Effector memory CD4-positive, alpha-beta T cell (primary cell): ENCODE data around the gene PYM1.

ENCODE experiments used
- DNase-seq, 3 donors: peaks; one replicate each; pipeline ENCODE4 v3.0.0-alpha.2; 2020
- H3K27ac ChIP-seq: 2 replicates; pipeline ENCODE4 v1.7.0; 2013; ENCODE audit warnings: mild to moderate bottlenecking, low read length, moderate library complexity; ENCODE audit not compliant: insufficient read depth, poor library complexity, severe bottlenecking
- H3K27me3 ChIP-seq: replicated peaks from 2 replicates; pipeline ENCODE4 v1.7.0; 2013; ENCODE audit warnings: mild to moderate bottlenecking, low read length; ENCODE audit not compliant: insufficient read depth, control insufficient read depth, poor library complexity, severe bottlenecking
- H3K36me3 ChIP-seq: 2 replicates; pipeline ENCODE4 v1.7.0; 2013; ENCODE audit warnings: mild to moderate bottlenecking, low read length, moderate library complexity; ENCODE audit not compliant: control insufficient read depth, insufficient read depth
- H3K4me1 ChIP-seq: 2 replicates; pipeline ENCODE4 v1.7.0; 2013; ENCODE audit warnings: low read length, mild to moderate bottlenecking; ENCODE audit not compliant: control insufficient read depth, insufficient read depth, poor library complexity, severe bottlenecking
- H3K4me3 ChIP-seq: 2 replicates; pipeline ENCODE4 v1.7.0; 2013; ENCODE audit warnings: low read length, low read depth, mild to moderate bottlenecking; ENCODE audit not compliant: insufficient read depth, poor library complexity, severe bottlenecking
- H3K9me3 ChIP-seq: 2 replicates; pipeline ENCODE4 v1.7.0; 2013; ENCODE audit warnings: mild to moderate bottlenecking, low read length, moderate library complexity; ENCODE audit not compliant: control insufficient read depth

PYM1 gene

DNA sequence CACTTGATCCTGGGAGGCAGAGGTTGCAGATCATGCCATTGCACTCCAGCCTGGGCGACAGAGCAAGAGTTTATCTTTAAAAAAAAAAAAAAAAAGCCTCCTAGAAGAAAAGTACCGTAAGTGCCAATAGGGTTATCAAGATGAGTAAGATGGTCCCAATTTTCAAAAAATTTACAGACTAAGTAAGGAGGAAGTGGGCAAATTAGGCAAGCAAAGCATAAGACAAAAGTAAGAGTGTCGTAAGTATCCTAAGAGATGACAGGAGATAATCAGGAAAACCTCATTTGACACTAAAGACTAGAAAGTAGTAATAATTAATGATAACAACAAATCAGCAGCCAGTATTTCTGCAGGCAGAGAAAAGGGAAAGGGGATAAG is 12.2 kb downstream of the PYM1 start:
- Histone ChIP-seq H3K27me3 (no peaks in the 10 kb centered on the region), H3K27ac (no peak overlapping the region), H3K9me3 (no peaks in the 10 kb centered on the region), H3K36me3 (peaks cover 2% of the 10 kb centered on the region), H3K4me3 (no peak overlapping the region), H3K4me1 (peaks cover 8% of the 10 kb centered on the region)
- DNase-seq = no peak

DNA sequence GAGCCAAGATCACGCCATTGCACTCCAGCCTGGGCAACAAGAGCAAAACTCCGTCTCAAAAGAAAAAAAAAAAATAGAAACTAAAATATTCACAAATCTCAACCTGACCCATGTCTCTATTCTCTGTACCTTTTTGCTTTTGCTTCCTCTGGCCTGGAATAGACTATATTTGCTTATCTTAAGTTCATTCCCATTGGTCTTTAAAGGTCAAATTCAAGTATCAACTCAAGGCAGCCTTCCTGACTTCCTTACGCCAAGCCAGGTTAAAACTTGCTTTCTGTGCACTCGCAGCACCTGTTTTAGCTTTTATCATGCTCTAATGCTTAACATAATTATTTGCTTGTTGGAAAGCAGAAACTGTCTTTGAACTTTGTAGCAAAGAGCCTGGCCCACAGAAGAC is 14.8 kb downstream of the PYM1 start:
- Histone ChIP-seq H3K4me1 (peaks cover 8% of the 10 kb centered on the region), H3K4me3 (no peak overlapping the region), H3K27me3 (no peaks in the 10 kb centered on the region), H3K27ac (no peak overlapping the region), H3K9me3 (no peaks in the 10 kb centered on the region), H3K36me3 (peaks cover 2% of the 10 kb centered on the region)
- DNase-seq = no peak

DNA sequence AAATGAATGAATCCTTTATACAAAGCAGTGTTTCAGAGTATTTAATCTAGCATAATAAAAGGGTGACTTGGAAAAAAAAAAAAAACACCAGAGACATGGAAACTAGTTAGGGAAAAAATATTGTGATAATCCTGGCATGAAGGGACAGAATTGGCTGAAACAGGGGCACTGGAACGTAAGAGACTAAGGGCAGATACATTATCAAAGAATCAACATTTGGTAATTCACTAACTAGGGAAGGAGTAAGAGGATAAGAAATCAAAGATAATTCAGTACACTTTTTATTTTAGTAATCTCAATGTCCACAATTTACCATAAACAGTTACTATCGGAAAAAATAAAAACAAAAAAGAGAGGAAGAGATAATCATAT is 18.2 kb downstream of the PYM1 start:
- Histone ChIP-seq H3K27ac (no peak overlapping the region), H3K9me3 (no peaks in the 10 kb centered on the region), H3K27me3 (no peaks in the 10 kb centered on the region), H3K36me3 (peaks cover 2% of the 10 kb centered on the region), H3K4me3 (no peak overlapping the region), H3K4me1 (peaks cover 3% of the 10 kb centered on the region)
- DNase-seq = no peak

DNA sequence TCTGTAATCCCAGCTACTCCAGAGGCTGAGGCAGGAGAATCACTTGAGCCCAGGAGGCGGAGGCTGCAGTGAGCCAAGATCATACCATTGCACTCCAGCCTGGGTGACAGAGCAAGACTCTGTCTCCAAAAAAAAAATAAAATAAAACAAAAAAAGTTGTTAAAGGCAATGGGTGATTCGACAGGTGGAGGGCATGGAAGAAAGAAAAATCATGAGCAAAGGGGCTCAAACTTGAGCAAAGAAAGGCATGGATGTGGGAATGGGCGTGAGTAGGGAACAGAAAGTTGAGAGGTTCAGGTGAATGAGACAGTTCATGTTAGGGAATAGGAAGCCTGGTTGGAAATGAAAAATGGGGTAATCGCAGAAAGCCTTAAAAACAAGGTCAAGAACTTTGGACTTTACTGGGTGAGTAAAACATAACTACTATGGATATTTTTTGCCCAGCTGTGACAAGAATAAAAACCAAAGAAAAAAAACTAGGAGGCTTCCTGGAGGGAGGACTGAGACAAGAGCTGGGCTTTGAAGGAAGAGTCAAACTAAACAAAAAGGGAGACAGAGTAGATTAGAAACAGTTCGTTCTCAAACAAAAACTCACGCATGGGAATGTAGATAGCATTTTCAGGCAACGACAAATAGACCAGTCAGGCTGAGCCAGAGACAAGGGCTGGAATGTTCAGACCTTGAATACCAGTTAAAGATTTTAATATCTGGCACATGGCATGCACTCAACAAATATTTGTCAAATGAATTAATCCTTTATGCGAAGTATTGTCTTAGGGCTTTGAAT is 18.8 kb downstream of the PYM1 start:
- H3K27me3 ChIP-seq = no peaks in the 10 kb centered on the region
- peaks cover 2% of the 10 kb centered on the region for H3K36me3 ChIP-seq
- no peaks in the 10 kb centered on the region for H3K9me3 ChIP-seq
- H3K4me3 ChIP-seq = no peak overlapping the region
- H3K27ac ChIP-seq = no peak overlapping the region
- no peaks in the 10 kb centered on the region for H3K4me1 ChIP-seq
- DNase-seq = no peak

DNA sequence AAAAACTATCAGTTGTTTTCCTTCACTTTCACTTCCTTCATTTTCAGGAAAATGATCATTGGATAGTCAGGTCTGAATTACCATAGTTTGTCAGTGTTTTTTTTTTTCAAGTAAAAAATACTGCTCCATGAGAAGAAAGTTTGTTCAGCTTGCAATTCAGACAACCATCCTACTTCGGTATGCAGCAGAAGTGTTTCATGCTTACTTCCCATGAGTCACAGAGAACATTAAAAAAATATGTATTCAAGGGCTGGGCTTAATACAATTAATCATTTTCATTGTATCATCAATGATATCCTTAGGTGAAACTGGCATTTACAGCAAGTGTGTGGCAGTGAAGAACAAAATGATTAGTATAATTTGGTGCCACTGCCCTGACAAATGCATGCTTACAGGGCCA is 21.6 kb downstream of the PYM1 start:
- no peaks in the 10 kb centered on the region for H3K9me3 ChIP-seq
- H3K36me3 ChIP-seq = peaks cover 14% of the 10 kb centered on the region
- no peaks in the 10 kb centered on the region for H3K27me3 ChIP-seq
- H3K4me3 ChIP-seq = no peak overlapping the region
- no peak for DNase-seq
- no peaks in the 10 kb centered on the region for H3K4me1 ChIP-seq
- H3K27ac ChIP-seq = no peak overlapping the region

DNA sequence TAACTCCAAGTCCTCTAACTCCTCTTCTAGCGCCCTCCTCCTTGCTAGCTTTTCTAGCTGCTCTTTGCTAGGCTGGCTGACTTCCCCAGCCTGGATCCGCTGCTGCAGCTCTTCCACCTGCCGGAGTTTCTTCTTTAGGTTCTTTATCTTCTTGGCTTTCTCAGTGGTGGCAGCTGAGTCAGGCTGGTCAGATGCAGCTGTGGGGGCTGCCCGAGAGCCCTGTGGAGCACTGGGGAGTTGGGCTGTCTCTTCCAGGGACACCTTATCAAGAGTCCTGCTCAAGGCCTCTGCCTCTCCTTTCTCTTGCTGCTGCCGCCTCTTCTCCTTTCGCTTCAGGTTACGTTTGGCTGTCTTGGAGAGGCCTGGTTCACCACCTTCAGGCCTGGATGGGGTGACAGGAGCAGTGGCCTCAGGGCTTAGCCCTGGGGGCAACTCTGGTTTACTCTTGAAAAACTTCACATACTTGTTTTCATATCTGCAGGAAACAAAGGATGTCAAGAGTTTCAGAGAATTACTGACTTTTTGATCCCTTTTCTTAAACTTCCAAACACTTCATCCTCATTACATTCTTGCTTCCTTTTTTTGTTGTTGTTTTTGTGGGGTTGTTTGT is 25.7 kb downstream of the PYM1 start:
- no peaks in the 10 kb centered on the region for H3K27me3 ChIP-seq
- H3K36me3 ChIP-seq = peaks cover 14% of the 10 kb centered on the region
- H3K4me1 ChIP-seq = no peaks in the 10 kb centered on the region
- no peak for DNase-seq
- no peak overlapping the region for H3K27ac ChIP-seq
- H3K9me3 ChIP-seq = no peaks in the 10 kb centered on the region
- no peak overlapping the region for H3K4me3 ChIP-seq

DNA sequence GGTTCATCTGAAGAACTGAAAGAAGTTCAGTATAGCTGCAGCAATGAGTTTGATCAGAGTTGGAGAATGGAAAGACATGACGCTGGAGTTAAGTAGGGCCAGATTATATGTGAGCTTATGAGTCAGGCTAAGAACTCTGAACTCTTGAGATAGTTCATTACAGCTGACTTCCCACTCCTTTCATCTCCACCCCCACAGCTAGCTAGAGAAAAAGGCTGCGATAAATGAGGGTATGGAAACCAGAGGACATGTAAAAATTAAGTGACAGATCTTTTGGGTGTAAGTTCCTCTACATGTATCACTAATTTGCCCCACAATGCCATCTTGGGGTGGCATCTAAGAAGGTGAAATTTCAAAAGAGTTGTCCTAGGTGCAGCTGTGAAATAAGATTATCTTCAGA is 28.6 kb downstream of the PYM1 start:
- H3K27me3 ChIP-seq = no peaks in the 10 kb centered on the region
- no peaks in the 10 kb centered on the region for H3K9me3 ChIP-seq
- H3K4me1 ChIP-seq = no peaks in the 10 kb centered on the region
- no peak overlapping the region for H3K4me3 ChIP-seq
- DNase-seq = no peak
- H3K27ac ChIP-seq = no peak overlapping the region
- H3K36me3 ChIP-seq = peaks cover 14% of the 10 kb centered on the region

DNA sequence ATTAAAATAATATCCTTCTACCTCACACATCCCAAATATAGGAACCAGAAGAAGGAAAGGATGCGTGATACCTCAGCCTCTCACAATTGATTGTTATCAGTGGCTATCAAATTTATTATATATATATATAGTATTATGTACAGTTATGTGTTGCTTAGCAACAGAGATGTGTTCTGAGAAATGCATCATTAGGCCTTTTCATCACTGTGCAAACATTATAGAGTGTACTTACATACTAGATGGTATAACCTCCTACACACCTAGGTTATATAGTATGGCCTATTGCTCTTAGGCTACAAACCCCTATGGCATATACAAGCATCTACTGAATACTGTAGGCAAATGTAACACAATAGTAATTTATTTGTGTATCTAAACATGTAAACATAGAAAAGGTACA is 34.0 kb downstream of the PYM1 start:
- no peak overlapping the region for H3K4me3 ChIP-seq
- no peaks in the 10 kb centered on the region for H3K9me3 ChIP-seq
- no peaks in the 10 kb centered on the region for H3K27me3 ChIP-seq
- no peak overlapping the region for H3K27ac ChIP-seq
- no peaks in the 10 kb centered on the region for H3K4me1 ChIP-seq
- H3K36me3 ChIP-seq = no peaks in the 10 kb centered on the region
- DNase-seq = no peak

DNA sequence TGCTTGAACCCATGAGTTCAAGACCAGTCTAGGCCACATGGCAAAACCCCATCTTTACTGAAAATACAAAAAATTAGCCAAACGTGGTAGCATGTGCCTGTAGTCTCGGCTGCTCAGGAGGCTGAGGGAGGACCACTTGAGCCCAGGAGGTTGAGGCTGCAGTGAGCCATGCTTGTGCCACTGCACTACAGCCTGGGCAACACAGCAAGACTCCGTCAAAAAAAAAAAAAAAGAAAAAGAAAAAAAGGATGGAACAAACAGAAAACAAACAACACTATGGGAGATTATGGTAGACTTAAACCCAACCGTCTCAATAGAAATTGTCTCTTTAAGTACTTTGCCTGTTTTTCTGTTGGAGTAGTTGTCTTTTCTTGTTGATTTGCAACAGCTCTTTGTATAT is 36.4 kb downstream of the PYM1 start:
- Histone ChIP-seq H3K4me1 (no peaks in the 10 kb centered on the region), H3K27ac (no peak overlapping the region), H3K4me3 (no peak overlapping the region), H3K9me3 (no peaks in the 10 kb centered on the region), H3K36me3 (no peaks in the 10 kb centered on the region), H3K27me3 (no peaks in the 10 kb centered on the region)
- no peak for DNase-seq

DNA sequence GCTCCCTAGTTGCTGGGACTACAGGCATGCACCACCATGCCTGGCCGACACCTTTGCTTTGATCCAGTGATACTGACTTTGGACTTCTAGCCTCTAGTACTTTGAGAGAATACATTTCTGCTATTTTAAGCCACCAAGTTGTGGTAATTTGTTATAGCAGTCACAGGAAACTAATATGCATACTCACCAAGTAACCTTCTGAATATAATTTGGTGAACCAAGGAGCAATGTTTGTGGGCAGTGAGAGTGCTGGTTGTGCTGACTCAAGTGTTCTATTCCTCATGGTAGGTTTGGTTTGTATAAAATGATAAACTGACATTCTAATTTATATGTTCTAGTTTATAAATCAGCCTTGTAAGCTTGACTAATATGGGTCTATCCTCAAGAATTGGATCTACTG is 42.6 kb downstream of the PYM1 start:
- Histone ChIP-seq H3K4me3 (no peak overlapping the region), H3K27ac (no peak overlapping the region), H3K4me1 (no peaks in the 10 kb centered on the region), H3K36me3 (no peaks in the 10 kb centered on the region), H3K9me3 (no peaks in the 10 kb centered on the region), H3K27me3 (no peaks in the 10 kb centered on the region)
- no peak for DNase-seq
